Jurkat, Clone E6-1 (cell line): ENCODE measurements around the gene PAN3. TPM values are rescaled to one million over a fixed set of nuclear protein-coding genes. Genes with fewer than 3 reads are reported as not detected.
"Not testable (repeated sequence)": the region's sequence is repeated elsewhere in the genome, so short reads cannot be mapped to it uniquely, and the experiment has no call there.

Experiments
- DNase-seq: peaks from one replicate; pipeline ENCODE4 v3.0.0-alpha.2; 2011; ENCODE audit warnings: low read depth, low spot score
- H3K4me3 ChIP-seq: 2 replicates; pipeline ENCODE4 v1.5.1; 2011; ENCODE audit warnings: mild to moderate bottlenecking, low read length, control low read depth, moderate library complexity
- polyA plus RNA-seq: library from polyadenylated mRNA; unstranded; fragments of >200 nt; gene quantifications from one replicate; pipeline ENCODE4 v1.2.1, GENCODE V29; 2012; ENCODE audit warnings: missing spikeins; ENCODE audit not compliant: insufficient read length, insufficient read depth

Gene PAN3
- polyA plus RNA-seq, result 16.3 TPM

- peak within 1 kb of the TSS; percentile 97 for H3K4me3 ChIP-seq
- DNase-seq, result peak; percentile 85
Observed at GRCh38 chr13:28138012-28138755, at the start of gene PAN3. PAN3 (plus strand) TSS chr13:28138545; CDS start chr13:28138658, 113 bp downstream.

- no peak for DNase-seq
- no peak overlapping the region for H3K4me3 ChIP-seq
Observed at GRCh38 chr13:28089065-28089464, 49.3 kb upstream of the PAN3 start.

GRCh38 chr13:28092431-28092830, 45.9 kb upstream of the PAN3 start:
- H3K4me3 ChIP-seq, result no peak overlapping the region
- no peak for DNase-seq

GRCh38 chr13:28093881-28094280, 44.5 kb upstream of the PAN3 start:
- H3K4me3 ChIP-seq, result no peak overlapping the region
- DNase-seq, result peak; percentile 24

GRCh38 chr13:28094306-28094705, 44.0 kb upstream of the PAN3 start:
- H3K4me3 ChIP-seq, result no peak overlapping the region
- no peak for DNase-seq

GRCh38 chr13:28097503-28097902, 40.8 kb upstream of the PAN3 start:
- H3K4me3 ChIP-seq, result no peak overlapping the region
- DNase-seq, result no peak

- no peak for DNase-seq
- H3K4me3 ChIP-seq, result no peak overlapping the region
Observed at GRCh38 chr13:28099396-28100149, 38.8 kb upstream of the PAN3 start.

- peak; percentile 62 for DNase-seq
- peak within 1 kb of the TSS; percentile 25 for H3K4me3 ChIP-seq
Observed at GRCh38 chr13:28100150-28101121, 37.9 kb upstream of the PAN3 start, which contains the start of gene FLT3. FLT3 (minus strand) TSS chr13:28100576; CDS start chr13:28100510, 66 bp downstream.

GRCh38 chr13:28101886-28102285, 36.5 kb upstream of the PAN3 start:
- not testable (repeated sequence) for H3K4me3 ChIP-seq, DNase-seq

GRCh38 chr13:28106976-28107375, 31.4 kb upstream of the PAN3 start:
- no peak overlapping the region for H3K4me3 ChIP-seq
- no peak for DNase-seq

GRCh38 chr13:28110414-28110813, 27.9 kb upstream of the PAN3 start:
- DNase-seq, result no peak
- no peak overlapping the region for H3K4me3 ChIP-seq

- no peak for DNase-seq
Observed at GRCh38 chr13:28116736-28117135, 21.6 kb upstream of the PAN3 start.

GRCh38 chr13:28117689-28118377, 20.5 kb upstream of the PAN3 start:
- H3K4me3 ChIP-seq, result no peak overlapping the region
- no peak for DNase-seq

More at GRCh38 chr13:28116736-28117135, 21.6 kb upstream of the PAN3 start:
- H3K4me3 ChIP-seq, result no peak overlapping the region

GRCh38 chr13:28120317-28120716, 18.0 kb upstream of the PAN3 start:
- H3K4me3 ChIP-seq, result no peak overlapping the region
- no peak for DNase-seq

GRCh38 chr13:28121224-28121623, 17.1 kb upstream of the PAN3 start:
- no peak overlapping the region for H3K4me3 ChIP-seq
- DNase-seq, result no peak

- DNase-seq, result no peak
- H3K4me3 ChIP-seq, result no peak overlapping the region
Observed at GRCh38 chr13:28128030-28128429, 10.3 kb upstream of the PAN3 start.

- DNase-seq, result no peak
- no peak overlapping the region for H3K4me3 ChIP-seq
Observed at GRCh38 chr13:28128926-28129325, 9.4 kb upstream of the PAN3 start.

GRCh38 chr13:28129911-28130693, 8.2 kb upstream of the PAN3 start:
- no peak for DNase-seq
- no peak overlapping the region for H3K4me3 ChIP-seq
